ENCODE results near the gene TRNP1. TPM values are rescaled to one million over a fixed set of nuclear protein-coding genes. Genes with fewer than 3 reads are reported as not detected.

TRNP1 gene
- total and polyA plus RNA-seq, 10 of the 15 experiments (the other 5 are each of a cell fraction or from before 2014, with no cell fraction given), result 0.13 TPM; not detected in 9

- SMC1A ChIA-PET (ENCODE audit: uncharacterized antibody, unreplicated experiment), result no interaction called here
- no peak overlapping the region for H3K4me2 ChIP-seq (ENCODE audit: control insufficient read depth, insufficient read depth)
- FAIRE-seq (no peak), ATAC-seq (no peak), DNase-seq (ENCODE audit: low read depth, low spot score) (no peak)
- no peak overlapping the region for H3K27ac ChIP-seq (ENCODE audit: control insufficient read depth, insufficient read depth)
- CTCF ChIA-PET, result no interaction called here
- in situ Hi-C loops (cut with MboI) (no loop called here), intact Hi-C loops (cut with micrococcal nuclease; ENCODE audit: unreplicated experiment) (no loop called here)
- H4K20me1 ChIP-seq (ENCODE audit: control insufficient read depth, insufficient read depth), result no peaks in the 10 kb centered on the region
- TF ChIP-seq RAD21 (IDR thresholded peaks at IDR 0.05; ENCODE audit: insufficient read depth, low read depth, low read length) (no peak), NKRF (conservative IDR thresholded peaks at IDR 0.05) (no peak), ZSCAN29 (IDR thresholded peaks at IDR 0.05) (no peak), GATAD2B (conservative IDR thresholded peaks at IDR 0.05; ENCODE audit: low read depth) (no peak), MAX (IDR thresholded peaks at IDR 0.05; ENCODE audit: low read depth, low read length) (no peak), TBL1XR1 (IDR thresholded peaks at IDR 0.05; ENCODE audit: low read depth, low read length) (no peak), RFX5 (IDR thresholded peaks at IDR 0.05; ENCODE audit: low read depth, low read length) (no peak), CEBPZ (IDR thresholded peaks at IDR 0.05; ENCODE audit: low read depth, low read length) (no peak), HDAC2 (IDR thresholded peaks at IDR 0.05) (no peak), BCL11A (IDR thresholded peaks at IDR 0.05; ENCODE audit: low read depth, low read length) (no peak), MXI1 (IDR thresholded peaks at IDR 0.05; ENCODE audit: low read depth, low read length) (no peak), ZBTB4 (CRISPR knock-in tag; IDR thresholded peaks at IDR 0.05) (no peak), ZZZ3 (IDR thresholded peaks at IDR 0.05; ENCODE audit: control insufficient read depth, insufficient read length, low read depth) (no peak), PKNOX1 (IDR thresholded peaks at IDR 0.05) (no peak)
- POLR2A ChIA-PET, result no interaction called here
- H3K4me1 ChIP-seq (ENCODE audit: control insufficient read depth, insufficient read depth, low read length), result peaks cover 3% of the 10 kb centered on the region
- BruUV-seq (replicated peaks), result no TSS peak
- H3K4me3 ChIP-seq, result no peak overlapping the region
- H3K9ac ChIP-seq (ENCODE audit: control insufficient read depth, insufficient read depth, low read length), result no peak overlapping the region
- H3K27me3 ChIP-seq (replicated peaks in 1 of 2; ENCODE audit: control insufficient read depth in 2 of 2, insufficient read depth in 2 of 2, low read length in 1 of 2), result no peaks in the 10 kb centered on the region
- RAD21 ChIA-PET (ENCODE audit: unreplicated experiment), result interaction anchor here (1.4 kb wide), 1 partner anchor 95 kb away, joined by 3 read pairs; no protein-coding TSS in a partner anchor
- no peaks in the 10 kb centered on the region for H3K36me3 ChIP-seq (ENCODE audit: control insufficient read depth in 2 of 2, insufficient read depth in 2 of 2, low read length in 1 of 2)
- no peaks in the 10 kb centered on the region for H3K9me3 ChIP-seq (replicated peaks; ENCODE audit: control insufficient read depth, insufficient read depth, low read length)
- H2AFZ ChIP-seq (ENCODE audit: control insufficient read depth, low read depth, low read length), result no peak overlapping the region
- H3K79me2 ChIP-seq (ENCODE audit: control insufficient read depth, insufficient read depth, low read length), result no peaks in the 10 kb centered on the region
- WGBS (ENCODE audit: insufficient coverage, insufficient replicate concordance, low lambda C conversion rate, missing lambda C conversion rate), result 25% methylated on average over 3 of the region's 3 CpGs
Measured at GRCh38 chr1:27005166-27005530, 11.7 kb downstream of the TRNP1 start.

All from GM12878 (cell line).